ENCODE data around the gene MAGI2.

Gene MAGI2

GRCh38 chr7:79425665-79426064 is 27.8 kb downstream of the MAGI2 start:
- no peak for TF ChIP-seq EZH2phosphoT487 (IDR thresholded peaks at IDR 0.05; ENCODE audit: borderline replicate concordance)
- TF ChIP-seq CTCF (conservative IDR thresholded peaks at IDR 0.05; ENCODE audit: low read length) = no peak
- Histone ChIP-seq H3K4me3 (ENCODE audit: low read length, poor library complexity, severe bottlenecking) (no peak overlapping the region), H3K79me2 (ENCODE audit: insufficient read depth, low read length) (no peaks in the 10 kb centered on the region), H4K20me1 (ENCODE audit: insufficient read depth, low read length, poor library complexity, severe bottlenecking) (no peaks in the 10 kb centered on the region), H3K9me3 (ENCODE audit: insufficient read depth, low read depth, low read length) (no peaks in the 10 kb centered on the region), H2AFZ (ENCODE audit: low read length) (no peak overlapping the region), H3K4me1 (ENCODE audit: insufficient read depth, low read length, poor library complexity, severe bottlenecking) (no peaks in the 10 kb centered on the region), H3K9ac (ENCODE audit: low read depth, low read length, poor library complexity, severe bottlenecking) (no peak overlapping the region), H3K4me2 (ENCODE audit: low read depth, low read length, poor library complexity, severe bottlenecking) (no peak overlapping the region), H3K27me3 (ENCODE audit: insufficient read depth, low read length, poor library complexity, severe bottlenecking) (no peaks in the 10 kb centered on the region), H3F3A (ENCODE audit: low read depth) (no peaks in the 10 kb centered on the region), H3K9me2 (replicated peaks; ENCODE audit: low read depth, low read length) (no peaks in the 10 kb centered on the region), H3K36me3 (ENCODE audit: insufficient read depth, low read length) (no peaks in the 10 kb centered on the region)

DNA sequence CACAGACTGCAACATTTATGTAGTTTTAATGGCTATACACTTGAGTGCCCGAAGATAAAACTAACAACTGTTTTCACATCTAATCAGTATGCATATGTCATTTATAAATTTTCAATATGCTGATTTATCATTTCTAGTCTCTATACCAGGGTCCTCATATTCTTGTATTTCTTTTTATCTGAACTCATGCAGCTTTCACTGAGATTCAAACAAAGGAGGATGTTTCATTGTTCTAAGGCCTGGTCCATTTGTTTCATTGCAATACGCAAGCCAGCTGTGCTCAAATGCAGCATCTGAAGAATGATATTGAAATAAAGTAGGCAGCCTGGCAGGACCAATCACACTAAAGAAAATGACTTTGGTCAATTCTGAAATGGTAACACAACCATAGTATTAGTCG is 31.7 kb downstream of the MAGI2 start:
- H3K4me1 ChIP-seq (ENCODE audit: insufficient read depth, low read length, poor library complexity, severe bottlenecking) = no peaks in the 10 kb centered on the region
- H3K36me3 ChIP-seq (ENCODE audit: insufficient read depth, low read length) = no peaks in the 10 kb centered on the region
- no peaks in the 10 kb centered on the region for H4K20me1 ChIP-seq (ENCODE audit: insufficient read depth, low read length, poor library complexity, severe bottlenecking)
- H3K27me3 ChIP-seq (ENCODE audit: insufficient read depth, low read length, poor library complexity, severe bottlenecking) = no peaks in the 10 kb centered on the region
- no peaks in the 10 kb centered on the region for H3K9me3 ChIP-seq (ENCODE audit: insufficient read depth, low read depth, low read length)
- no peak overlapping the region for H3K4me2 ChIP-seq (ENCODE audit: low read depth, low read length, poor library complexity, severe bottlenecking)
- H3F3A ChIP-seq (ENCODE audit: low read depth) = no peaks in the 10 kb centered on the region
- H3K9me2 ChIP-seq (replicated peaks; ENCODE audit: low read depth, low read length) = 0 out of 2 replicates have a peak, but pooled peaks cover 3% of the 10 kb centered on the region
- TF ChIP-seq CTCF (conservative IDR thresholded peaks at IDR 0.05; ENCODE audit: low read length) (no peak), EZH2phosphoT487 (IDR thresholded peaks at IDR 0.05; ENCODE audit: borderline replicate concordance) (no peak)
- no peaks in the 10 kb centered on the region for H3K79me2 ChIP-seq (ENCODE audit: insufficient read depth, low read length)
- H3K4me3 ChIP-seq (ENCODE audit: low read length, poor library complexity, severe bottlenecking) = no peak overlapping the region
- no peak overlapping the region for H3K9ac ChIP-seq (ENCODE audit: low read depth, low read length, poor library complexity, severe bottlenecking)
- no peak overlapping the region for H2AFZ ChIP-seq (ENCODE audit: low read length)

DNA sequence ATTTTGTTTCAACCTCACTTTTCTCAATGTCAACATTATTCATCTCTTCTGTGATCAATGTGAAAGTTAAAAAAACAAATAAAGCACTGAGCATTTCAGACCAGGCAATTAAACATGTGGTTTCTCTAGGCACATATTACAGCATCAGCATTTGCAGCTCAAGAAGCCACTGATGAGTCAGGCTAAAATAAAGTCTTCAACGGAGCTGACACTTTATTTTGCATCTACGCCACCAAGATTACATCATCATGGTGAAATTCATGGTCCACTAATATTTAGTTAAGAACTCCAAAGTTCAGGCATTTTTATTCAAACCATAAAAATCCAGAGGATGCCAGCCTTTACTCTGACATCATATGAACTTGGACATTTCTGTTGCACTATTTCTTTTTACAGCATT is 33.0 kb downstream of the MAGI2 start:
- Histone ChIP-seq H3K36me3 (ENCODE audit: insufficient read depth, low read length) (no peaks in the 10 kb centered on the region), H2AFZ (ENCODE audit: low read length) (no peak overlapping the region), H3K9me3 (ENCODE audit: insufficient read depth, low read depth, low read length) (no peaks in the 10 kb centered on the region), H3K27me3 (ENCODE audit: insufficient read depth, low read length, poor library complexity, severe bottlenecking) (no peaks in the 10 kb centered on the region), H3K79me2 (ENCODE audit: insufficient read depth, low read length) (no peaks in the 10 kb centered on the region), H3K4me2 (ENCODE audit: low read depth, low read length, poor library complexity, severe bottlenecking) (no peak overlapping the region), H3F3A (ENCODE audit: low read depth) (no peaks in the 10 kb centered on the region), H3K4me1 (ENCODE audit: insufficient read depth, low read length, poor library complexity, severe bottlenecking) (no peaks in the 10 kb centered on the region), H3K9me2 (replicated peaks; ENCODE audit: low read depth, low read length) (0 out of 2 replicates have a peak, but pooled peaks cover 3% of the 10 kb centered on the region), H3K4me3 (ENCODE audit: low read length, poor library complexity, severe bottlenecking) (no peak overlapping the region), H3K9ac (ENCODE audit: low read depth, low read length, poor library complexity, severe bottlenecking) (no peak overlapping the region), H4K20me1 (ENCODE audit: insufficient read depth, low read length, poor library complexity, severe bottlenecking) (no peaks in the 10 kb centered on the region)
- TF ChIP-seq EZH2phosphoT487 (IDR thresholded peaks at IDR 0.05; ENCODE audit: borderline replicate concordance) (no peak), CTCF (conservative IDR thresholded peaks at IDR 0.05; ENCODE audit: low read length) (no peak)

Measured in Loucy (cell line).